ENCODE data around the gene CPSF6.
"Not testable (repeated sequence)": the region's sequence is repeated elsewhere in the genome, so short reads cannot be mapped to it uniquely, and the experiment has no call there.

CPSF6 gene, protein sequence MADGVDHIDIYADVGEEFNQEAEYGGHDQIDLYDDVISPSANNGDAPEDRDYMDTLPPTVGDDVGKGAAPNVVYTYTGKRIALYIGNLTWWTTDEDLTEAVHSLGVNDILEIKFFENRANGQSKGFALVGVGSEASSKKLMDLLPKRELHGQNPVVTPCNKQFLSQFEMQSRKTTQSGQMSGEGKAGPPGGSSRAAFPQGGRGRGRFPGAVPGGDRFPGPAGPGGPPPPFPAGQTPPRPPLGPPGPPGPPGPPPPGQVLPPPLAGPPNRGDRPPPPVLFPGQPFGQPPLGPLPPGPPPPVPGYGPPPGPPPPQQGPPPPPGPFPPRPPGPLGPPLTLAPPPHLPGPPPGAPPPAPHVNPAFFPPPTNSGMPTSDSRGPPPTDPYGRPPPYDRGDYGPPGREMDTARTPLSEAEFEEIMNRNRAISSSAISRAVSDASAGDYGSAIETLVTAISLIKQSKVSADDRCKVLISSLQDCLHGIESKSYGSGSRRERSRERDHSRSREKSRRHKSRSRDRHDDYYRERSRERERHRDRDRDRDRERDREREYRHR

DNA sequence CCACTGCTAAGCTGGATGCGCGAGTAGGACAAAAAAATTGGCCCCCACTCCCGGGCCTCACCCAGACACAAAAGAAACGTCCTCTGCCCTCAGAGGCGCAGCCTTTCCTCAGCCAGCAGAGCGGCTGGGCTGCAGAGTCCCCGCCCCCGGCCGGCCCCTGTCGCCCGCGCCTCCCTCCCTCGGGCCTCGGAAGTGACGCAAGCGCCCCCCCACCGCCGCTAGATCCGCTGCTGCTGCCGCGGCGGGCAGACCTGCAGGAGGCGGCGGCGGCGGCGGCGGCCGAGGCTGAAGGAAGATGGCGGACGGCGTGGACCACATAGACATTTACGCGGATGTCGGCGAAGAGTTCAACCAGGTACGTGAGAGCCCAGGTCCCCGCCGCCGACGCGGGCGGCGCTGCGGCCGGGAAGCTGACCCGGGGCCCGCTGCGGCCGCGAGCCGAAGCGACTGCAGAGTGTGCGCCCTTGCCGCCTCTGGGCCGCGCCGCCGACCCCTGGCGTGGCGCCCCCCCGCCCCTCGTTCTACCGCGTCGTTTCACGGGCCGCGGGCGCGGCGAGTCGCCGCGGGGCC is at the start of gene CPSF6:
Gene CPSF6, plus strand, starts transcription at position 218 of the 570 bp plus-strand sequence. Its CDS starts 78 bp downstream, at position 296.
- H3K4me3 ChIP-seq (replicated peaks; ENCODE audit: low read depth, low read length) = peak within 1 kb of the TSS; percentile 98
- DNase-seq (ENCODE audit: extremely low read depth, low read depth) = peak; percentile 44
- TF ChIP-seq, protein P1, sequence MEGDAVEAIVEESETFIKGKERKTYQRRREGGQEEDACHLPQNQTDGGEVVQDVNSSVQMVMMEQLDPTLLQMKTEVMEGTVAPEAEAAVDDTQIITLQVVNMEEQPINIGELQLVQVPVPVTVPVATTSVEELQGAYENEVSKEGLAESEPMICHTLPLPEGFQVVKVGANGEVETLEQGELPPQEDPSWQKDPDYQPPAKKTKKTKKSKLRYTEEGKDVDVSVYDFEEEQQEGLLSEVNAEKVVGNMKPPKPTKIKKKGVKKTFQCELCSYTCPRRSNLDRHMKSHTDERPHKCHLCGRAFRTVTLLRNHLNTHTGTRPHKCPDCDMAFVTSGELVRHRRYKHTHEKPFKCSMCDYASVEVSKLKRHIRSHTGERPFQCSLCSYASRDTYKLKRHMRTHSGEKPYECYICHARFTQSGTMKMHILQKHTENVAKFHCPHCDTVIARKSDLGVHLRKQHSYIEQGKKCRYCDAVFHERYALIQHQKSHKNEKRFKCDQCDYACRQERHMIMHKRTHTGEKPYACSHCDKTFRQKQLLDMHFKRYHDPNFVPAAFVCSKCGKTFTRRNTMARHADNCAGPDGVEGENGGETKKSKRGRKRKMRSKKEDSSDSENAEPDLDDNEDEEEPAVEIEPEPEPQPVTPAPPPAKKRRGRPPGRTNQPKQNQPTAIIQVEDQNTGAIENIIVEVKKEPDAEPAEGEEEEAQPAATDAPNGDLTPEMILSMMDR (IDR thresholded peaks at IDR 0.05; ENCODE audit: low read depth, low read length, missing control alignments) = no peak

DNA sequence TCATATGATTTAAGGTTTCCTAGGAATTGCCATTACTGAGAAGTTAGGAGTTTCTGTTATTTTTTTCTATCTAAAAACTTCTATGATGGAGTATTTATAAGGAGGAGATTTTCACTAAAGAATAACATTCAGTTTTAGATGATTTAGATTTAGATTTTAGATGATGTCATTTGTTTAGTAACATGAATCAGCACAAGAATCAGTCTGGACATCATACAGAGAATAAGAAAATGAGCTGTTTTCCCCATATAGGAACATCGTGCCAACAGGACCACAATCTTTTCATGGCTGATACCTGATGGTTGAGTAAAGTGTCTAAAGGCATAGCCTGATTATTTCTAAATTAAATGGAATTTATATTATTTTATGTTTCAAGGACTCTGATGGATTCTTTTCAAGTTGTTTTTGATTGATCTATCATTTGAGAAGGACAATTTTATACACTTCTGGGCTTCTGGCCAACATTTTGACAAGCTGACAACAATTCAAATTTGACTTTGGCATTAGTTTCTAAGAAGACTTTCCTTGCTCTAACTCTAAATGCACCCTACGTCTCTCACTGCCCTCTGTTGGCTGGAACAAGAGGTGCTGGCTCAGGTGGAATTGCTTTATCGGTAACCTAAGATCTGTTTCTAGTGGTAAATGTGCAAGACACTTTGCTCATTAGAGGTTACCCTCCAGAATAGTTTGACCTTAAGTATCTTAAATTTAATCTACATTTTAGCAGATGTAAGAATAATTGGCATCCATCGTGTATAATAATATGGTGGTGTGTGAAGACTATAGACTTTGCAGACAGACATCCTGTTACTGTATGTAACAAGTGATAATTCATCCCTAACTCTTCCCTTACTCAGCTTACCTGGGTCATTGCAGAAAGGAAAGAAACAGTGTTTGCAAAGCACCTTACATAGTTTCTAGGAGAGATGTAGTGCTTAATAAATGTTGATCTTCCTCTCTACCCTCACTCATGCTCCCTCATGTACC is 42.8 kb upstream of the CPSF6 start:
- TF ChIP-seq, protein P1 (IDR thresholded peaks at IDR 0.05; ENCODE audit: low read depth, low read length, missing control alignments) = peak; percentile 28
- DNase-seq (ENCODE audit: extremely low read depth, low read depth) = no peak
- no peak overlapping the region for H3K4me3 ChIP-seq (replicated peaks; ENCODE audit: low read depth, low read length)

DNA sequence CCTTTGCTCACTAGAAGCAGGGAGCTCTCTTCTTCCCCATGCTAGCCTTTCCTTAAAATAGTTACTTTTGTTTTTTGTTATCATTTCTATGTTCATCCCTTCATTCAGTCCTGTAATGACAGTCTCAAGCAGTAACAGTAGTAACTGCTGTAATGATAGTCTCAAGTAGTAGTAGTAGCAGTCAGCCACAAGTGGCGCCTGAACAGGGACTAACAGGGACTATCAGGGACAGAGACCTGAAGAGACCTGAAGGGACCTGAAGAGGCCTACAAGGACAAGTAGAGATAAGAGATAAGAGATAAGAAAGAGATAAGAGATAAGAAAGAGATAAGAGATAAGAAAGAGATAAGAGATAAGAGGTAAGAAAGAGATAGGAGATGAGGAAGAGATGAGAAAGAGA is 39.4 kb upstream of the CPSF6 start:
- DNase-seq (ENCODE audit: extremely low read depth, low read depth); H3K4me3 ChIP-seq (replicated peaks; ENCODE audit: low read depth, low read length): not testable (repeated sequence)

DNA sequence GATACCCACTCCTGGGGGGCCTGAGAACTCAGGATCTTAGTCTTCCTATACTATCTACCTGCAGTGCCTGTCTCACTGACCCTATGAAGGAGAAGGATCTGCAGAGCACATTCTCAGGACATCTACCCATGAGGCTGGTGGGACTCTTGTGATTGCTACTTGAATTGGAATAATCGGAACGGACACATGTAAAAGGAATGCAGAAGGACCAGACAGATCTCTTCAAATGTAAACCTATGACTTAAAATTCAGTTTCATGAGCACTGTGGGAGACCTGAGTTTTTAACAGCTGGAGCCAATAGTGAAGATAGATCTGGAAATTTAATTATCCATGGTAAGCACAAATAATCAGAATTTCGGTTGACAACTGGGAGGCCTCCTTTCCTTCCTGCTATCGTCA is 35.2 kb upstream of the CPSF6 start:
- H3K4me3 ChIP-seq (replicated peaks; ENCODE audit: low read depth, low read length) = no peak overlapping the region
- TF ChIP-seq, protein P1 (IDR thresholded peaks at IDR 0.05; ENCODE audit: low read depth, low read length, missing control alignments) = no peak
- DNase-seq (ENCODE audit: extremely low read depth, low read depth) = no peak

DNA sequence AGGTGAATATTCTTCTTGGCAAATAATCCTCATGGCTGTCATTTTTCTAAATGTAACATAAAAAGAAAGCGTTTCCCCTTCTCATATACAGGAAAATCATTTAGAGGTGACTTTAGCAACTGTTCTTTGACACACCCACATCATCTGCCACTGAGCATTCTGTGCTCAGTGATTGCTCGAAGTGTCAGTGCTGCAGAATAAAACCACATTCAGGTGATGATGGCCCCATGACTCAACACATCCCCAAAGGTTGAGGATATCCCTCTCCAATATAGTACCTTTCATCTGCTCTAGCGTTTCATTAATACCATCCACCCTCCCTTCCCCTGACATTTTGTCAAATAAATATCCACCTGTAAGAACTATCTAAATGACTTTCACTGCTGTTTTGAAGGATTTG is 28.7 kb upstream of the CPSF6 start:
- TF ChIP-seq, protein P1 (IDR thresholded peaks at IDR 0.05; ENCODE audit: low read depth, low read length, missing control alignments) = no peak
- no peak for DNase-seq (ENCODE audit: extremely low read depth, low read depth)

DNA sequence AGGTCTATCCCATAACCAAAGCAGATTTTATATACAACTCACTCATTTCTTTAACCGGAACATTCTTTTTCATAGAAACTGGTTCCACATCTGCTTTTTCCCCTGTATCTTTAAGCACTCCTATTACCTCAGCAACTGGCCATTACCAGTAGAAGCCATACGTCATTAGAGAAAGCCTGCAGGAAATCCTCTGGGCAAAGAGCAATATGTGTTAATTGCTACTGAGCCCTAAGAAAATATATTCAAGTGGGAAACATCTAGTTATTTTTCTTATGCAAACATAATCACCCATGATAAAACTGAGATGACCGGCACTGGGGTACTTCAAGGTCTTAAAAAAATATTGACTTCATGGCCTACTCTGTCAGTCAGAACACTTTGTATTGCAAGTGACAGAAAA is 28.2 kb upstream of the CPSF6 start:
- DNase-seq (ENCODE audit: extremely low read depth, low read depth) = no peak
- TF ChIP-seq, protein P1 (IDR thresholded peaks at IDR 0.05; ENCODE audit: low read depth, low read length, missing control alignments) = no peak
- no peak overlapping the region for H3K4me3 ChIP-seq (replicated peaks; ENCODE audit: low read depth, low read length)

More for the DNA sequence above, 28.7 kb upstream of the CPSF6 start:
- no peak overlapping the region for H3K4me3 ChIP-seq (replicated peaks; ENCODE audit: low read depth, low read length)
